Adipocyte (in vitro differentiated cells): ENCODE results near the gene PBX3.
A peak's percentile ranks its signal among the peaks of the same experiment; 100 is the strongest.

ENCODE experiments used
- DNase-seq: peaks from one replicate; pipeline ENCODE4 v3.0.0-alpha.2; 2015; ENCODE audit warnings: low read depth
- H3K27me3 ChIP-seq: replicated peaks from 2 replicates; pipeline ENCODE4 v1.7.0; 2013; ENCODE audit warnings: mild to moderate bottlenecking, low read length, moderate library complexity; ENCODE audit not compliant: control insufficient read depth, insufficient read depth
- H3K36me3 ChIP-seq: 2 replicates; pipeline ENCODE4 v1.7.0; 2013; ENCODE audit warnings: low read length, mild to moderate bottlenecking, moderate library complexity; ENCODE audit not compliant: control insufficient read depth, insufficient read depth, severe bottlenecking
- H3K4me1 ChIP-seq: 2 replicates; pipeline ENCODE4 v1.7.0; 2013; ENCODE audit warnings: mild to moderate bottlenecking, low read length, moderate library complexity; ENCODE audit not compliant: control insufficient read depth, insufficient read depth
- H3K4me3 ChIP-seq: 2 replicates; pipeline ENCODE4 v1.7.0; 2013; ENCODE audit warnings: mild to moderate bottlenecking, low read length, moderate library complexity
- H3K9ac ChIP-seq: 2 replicates; pipeline ENCODE4 v1.7.0; 2013; ENCODE audit warnings: mild to moderate bottlenecking, low read length, moderate library complexity
- H3K9me3 ChIP-seq: 2 replicates; pipeline ENCODE4 v1.7.0; 2013; ENCODE audit warnings: mild to moderate bottlenecking, low read length, moderate library complexity; ENCODE audit not compliant: control insufficient read depth

Gene PBX3

DNA sequence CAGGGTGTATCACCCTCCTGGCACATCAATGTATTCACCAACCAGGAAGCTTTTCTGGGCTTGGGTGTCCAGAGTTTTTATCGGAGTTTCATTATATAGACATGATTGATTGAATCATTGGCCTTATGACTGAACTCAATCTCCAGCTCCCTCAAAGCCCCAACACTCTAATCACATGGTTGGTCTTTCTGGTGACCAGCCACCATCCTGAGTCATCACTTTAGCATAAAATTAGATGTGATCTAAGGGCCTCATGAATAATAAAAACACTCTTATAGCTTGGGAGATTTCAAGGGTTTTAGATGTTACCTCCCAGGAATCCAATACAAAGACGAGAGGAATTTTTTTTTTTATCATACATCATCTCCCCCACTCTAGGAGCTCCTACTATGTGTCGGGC lies 7.7 kb upstream of the PBX3 start:
- no peak overlapping the region for H3K9ac ChIP-seq
- H3K4me1 ChIP-seq, result peaks cover 2% of the 10 kb centered on the region
- DNase-seq, result no peak
- no peak overlapping the region for H3K4me3 ChIP-seq
- no peaks in the 10 kb centered on the region for H3K9me3 ChIP-seq
- no peaks in the 10 kb centered on the region for H3K27me3 ChIP-seq
- no peaks in the 10 kb centered on the region for H3K36me3 ChIP-seq

DNA sequence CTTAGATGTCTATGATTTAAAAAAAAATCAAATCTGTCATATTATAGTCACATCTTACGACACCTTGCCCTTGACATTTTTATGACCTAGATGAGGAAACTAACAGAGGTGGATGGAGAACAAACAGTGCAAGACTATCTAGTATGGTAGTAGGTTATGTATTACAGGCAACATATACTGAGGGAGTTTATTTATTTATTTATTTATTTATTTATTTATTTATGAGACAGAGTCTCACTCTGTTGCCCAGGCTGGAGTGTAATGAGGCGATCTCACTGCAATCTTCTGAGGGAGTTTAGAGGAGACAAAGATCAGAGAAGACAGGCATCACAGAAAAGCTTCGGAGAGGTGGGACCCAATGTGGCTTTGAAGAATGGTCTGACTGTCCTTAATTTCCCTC lies 4.5 kb upstream of the PBX3 start:
- H3K9ac ChIP-seq, result no peak overlapping the region
- H3K4me1 ChIP-seq, result peaks cover 16% of the 10 kb centered on the region
- H3K9me3 ChIP-seq, result no peaks in the 10 kb centered on the region
- H3K27me3 ChIP-seq, result no peaks in the 10 kb centered on the region
- H3K4me3 ChIP-seq, result no peak overlapping the region
- no peak for DNase-seq
- H3K36me3 ChIP-seq, result no peaks in the 10 kb centered on the region

DNA sequence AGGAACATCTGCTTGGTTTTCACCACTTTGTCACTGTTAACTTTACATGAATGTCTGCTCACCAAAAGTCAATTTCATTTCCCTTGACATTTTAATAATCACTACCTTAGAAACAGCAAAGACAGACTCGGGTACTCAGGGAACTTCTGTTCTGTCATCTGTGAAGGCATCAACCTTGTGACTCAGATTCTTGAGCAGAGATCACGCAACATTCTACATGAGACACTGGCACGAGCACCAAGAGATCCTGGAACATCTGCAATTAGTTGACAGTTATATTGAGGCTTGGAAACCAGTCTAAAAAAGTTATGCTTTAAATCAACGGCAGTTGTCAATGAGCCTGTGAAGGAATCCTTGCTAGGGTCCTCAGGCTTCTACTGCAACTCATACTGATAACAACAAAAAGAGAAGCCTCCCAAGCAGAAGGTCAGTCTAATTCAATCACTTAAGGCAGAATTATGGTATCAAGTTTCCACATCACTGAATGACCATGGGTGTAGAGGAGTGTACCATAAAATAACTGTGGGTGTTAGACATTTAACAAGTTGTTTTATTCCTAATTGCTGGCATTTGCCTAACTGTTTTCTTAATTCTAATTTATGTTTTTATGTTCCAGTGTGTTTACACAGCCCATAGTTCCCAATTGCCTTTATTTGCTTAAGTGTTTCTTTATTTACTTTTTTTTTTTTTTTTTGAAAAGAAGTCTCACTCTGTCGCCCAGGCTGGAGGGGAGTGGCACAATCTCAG lies 3.3 kb upstream of the PBX3 start:
- no peak overlapping the region for H3K9ac ChIP-seq
- peaks cover 16% of the 10 kb centered on the region for H3K4me1 ChIP-seq
- DNase-seq, result no peak
- H3K36me3 ChIP-seq, result no peaks in the 10 kb centered on the region
- H3K4me3 ChIP-seq, result no peak overlapping the region
- no peaks in the 10 kb centered on the region for H3K9me3 ChIP-seq
- no peaks in the 10 kb centered on the region for H3K27me3 ChIP-seq

DNA sequence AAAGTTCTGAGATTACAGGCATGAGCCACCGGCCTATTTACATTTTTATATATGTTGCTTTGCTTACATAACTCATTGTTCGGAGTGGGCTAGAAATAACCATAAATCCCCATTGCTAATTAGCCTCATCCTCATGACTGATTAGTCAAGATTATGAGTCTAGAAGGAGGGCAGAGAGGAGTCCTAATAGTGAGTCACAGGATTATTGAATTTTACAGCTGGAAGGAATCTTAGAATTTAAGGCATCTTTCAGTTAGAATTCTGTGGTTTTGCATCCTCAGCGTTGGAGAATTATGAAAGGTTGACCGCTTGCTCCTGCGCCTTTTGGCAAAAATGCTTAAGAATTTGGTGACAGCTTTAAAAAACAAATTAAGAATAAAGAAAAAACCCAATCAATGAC lies 2.6 kb upstream of the PBX3 start:
- Histone ChIP-seq H3K9me3 (no peaks in the 10 kb centered on the region), H3K27me3 (no peaks in the 10 kb centered on the region), H3K36me3 (no peaks in the 10 kb centered on the region), H3K9ac (no peak overlapping the region), H3K4me1 (peaks cover 24% of the 10 kb centered on the region), H3K4me3 (no peak overlapping the region)
- peak; percentile 83 for DNase-seq

DNA sequence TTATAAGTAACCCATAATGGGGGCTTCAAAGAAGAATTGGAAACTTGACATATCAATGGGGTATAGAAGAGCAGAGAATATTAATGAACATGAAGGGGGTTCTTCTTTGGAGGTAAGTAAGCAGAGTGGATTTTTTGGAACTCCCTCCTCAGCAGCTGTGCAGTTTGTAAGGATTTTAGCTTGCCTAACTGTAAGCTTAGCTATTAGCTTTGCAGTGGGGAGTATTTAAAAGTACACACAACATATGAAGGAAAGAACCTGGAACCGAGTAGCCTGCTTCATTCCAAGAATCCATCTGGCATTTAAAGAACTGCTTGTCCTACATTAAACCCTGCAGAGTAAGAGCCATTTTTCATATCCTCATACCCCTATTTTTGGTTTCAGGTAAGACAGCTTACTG lies 2.2 kb upstream of the PBX3 start:
- H3K9me3 ChIP-seq, result no peaks in the 10 kb centered on the region
- no peaks in the 10 kb centered on the region for H3K27me3 ChIP-seq
- H3K9ac ChIP-seq, result no peak overlapping the region
- peak; percentile 41 for DNase-seq
- peaks cover 28% of the 10 kb centered on the region for H3K4me1 ChIP-seq
- peak overlapping the region; percentile 80 for H3K4me3 ChIP-seq
- no peaks in the 10 kb centered on the region for H3K36me3 ChIP-seq

DNA sequence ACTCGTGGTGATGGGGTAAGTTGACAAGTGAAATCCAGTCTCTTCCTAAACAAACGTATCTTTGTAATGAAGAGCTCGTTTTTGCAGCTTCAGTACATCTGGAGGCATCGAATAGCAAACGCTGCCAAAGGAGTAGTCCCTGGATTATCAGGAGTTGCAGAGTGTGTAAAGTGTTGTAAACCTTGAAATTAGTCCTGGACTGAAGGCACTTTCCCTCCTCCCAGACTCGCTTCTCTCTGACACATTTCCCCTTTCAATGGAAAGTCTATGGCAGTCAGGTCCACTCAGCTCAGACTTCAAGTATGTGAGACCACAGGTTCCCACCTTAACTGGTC lies 1.5 kb upstream of the PBX3 start:
- Histone ChIP-seq H3K9me3 (no peaks in the 10 kb centered on the region), H3K4me3 (peak overlapping the region; percentile 80), H3K4me1 (peaks cover 34% of the 10 kb centered on the region), H3K9ac (peak overlapping the region; percentile 59), H3K36me3 (no peaks in the 10 kb centered on the region), H3K27me3 (no peaks in the 10 kb centered on the region)
- no peak for DNase-seq

DNA sequence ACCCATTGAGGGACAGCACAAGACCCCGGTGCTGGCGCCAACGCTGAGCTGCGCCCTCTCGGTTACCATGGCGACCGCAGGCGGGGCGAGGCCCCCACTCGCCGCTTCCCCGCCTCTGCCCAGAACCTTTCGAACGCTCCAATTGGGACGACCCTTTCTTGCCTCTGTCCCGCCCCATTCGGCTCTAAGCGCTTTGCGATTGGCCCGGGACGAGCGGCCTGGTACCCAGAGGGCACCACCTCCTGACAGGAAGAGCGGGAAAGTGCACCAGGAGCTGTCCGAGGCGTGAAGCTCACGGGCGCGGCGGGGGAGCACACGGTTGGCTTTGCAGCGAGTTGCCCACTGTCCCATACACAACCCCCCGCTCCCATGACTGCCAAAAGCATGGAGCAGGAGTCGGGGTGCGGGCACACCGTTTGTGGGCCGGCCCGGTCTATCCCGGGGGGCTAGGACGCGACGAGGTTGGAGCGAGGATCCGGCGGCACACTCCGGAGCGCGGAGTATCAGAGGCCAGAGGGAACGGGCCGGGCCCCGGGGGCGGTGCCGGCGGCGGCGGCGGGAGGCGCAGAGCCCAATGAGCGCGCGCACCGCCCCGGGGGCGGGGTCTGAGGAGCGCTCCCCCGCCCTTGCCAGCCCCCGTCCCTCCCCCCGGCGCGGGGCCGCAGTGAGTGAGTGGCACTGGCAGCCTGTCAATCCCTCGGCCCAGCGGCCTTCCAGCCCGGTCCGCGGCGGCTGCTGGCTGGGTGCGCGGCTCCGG lies 978 bp upstream of the PBX3 start:
- H3K9me3 ChIP-seq, result no peaks in the 10 kb centered on the region
- H3K4me3 ChIP-seq, result peak overlapping the region; percentile 80
- no peaks in the 10 kb centered on the region for H3K27me3 ChIP-seq
- H3K9ac ChIP-seq, result peak overlapping the region; percentile 59
- no peaks in the 10 kb centered on the region for H3K36me3 ChIP-seq
- DNase-seq, result peak; percentile 96
- H3K4me1 ChIP-seq, result peaks cover 36% of the 10 kb centered on the region

DNA sequence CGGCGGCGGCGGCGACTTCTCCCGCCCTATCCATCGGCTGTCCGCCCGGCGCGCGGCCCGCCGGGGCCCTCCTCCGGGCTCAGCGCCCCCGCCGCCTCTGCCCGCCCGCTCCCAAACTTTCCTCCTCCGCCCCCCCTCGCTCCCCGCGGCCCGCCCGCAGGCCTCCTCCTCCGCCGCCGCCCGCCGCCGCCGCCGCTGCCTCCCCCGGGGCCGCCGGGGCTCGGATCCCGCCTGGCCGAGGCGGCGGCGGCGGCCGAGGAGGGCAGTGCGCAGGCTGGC lies 460 bp upstream of the PBX3 start:
- Histone ChIP-seq H3K4me3 (peak overlapping the region; percentile 31), H3K9me3 (no peaks in the 10 kb centered on the region), H3K36me3 (no peaks in the 10 kb centered on the region), H3K27me3 (no peaks in the 10 kb centered on the region), H3K4me1 (peaks cover 36% of the 10 kb centered on the region), H3K9ac (no peak overlapping the region)
- no peak for DNase-seq

DNA sequence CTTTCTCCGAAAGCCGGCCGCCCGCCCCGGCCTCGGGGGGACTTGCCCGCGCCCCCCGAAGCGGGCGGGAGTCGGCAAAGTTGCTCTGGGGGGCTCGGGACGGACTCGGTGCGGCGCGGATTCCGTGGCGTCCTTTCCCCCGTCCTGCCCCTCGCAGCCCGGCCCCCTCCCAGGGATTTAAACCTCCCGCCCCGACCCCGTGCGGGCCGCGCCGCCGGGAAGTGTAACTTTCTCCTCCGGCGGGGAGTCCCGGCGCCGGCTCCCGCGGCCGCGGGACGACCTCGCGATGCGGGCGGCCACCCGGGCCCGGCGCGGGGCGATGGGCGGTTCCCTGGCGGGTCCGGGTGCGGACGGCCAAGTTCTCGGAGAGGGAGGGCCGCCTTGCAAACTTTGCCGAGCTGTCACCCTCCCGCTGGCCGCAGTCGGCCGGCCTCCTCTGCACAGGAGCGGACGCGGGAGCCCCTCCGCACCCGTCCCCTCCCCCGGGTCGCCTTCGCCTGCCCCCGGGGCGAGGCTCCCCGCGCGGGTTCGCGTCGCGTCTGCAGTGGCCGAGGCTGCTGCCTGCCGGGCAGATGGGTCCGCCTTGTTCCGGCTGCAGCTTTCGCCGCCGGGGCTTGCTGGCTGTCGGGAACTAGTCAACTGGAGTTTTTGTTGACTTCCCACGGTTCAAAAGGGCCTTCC lies 732 bp downstream of the PBX3 start:
- DNase-seq, result peak; percentile 64
- Histone ChIP-seq H3K9me3 (no peaks in the 10 kb centered on the region), H3K36me3 (no peaks in the 10 kb centered on the region), H3K4me1 (peaks cover 36% of the 10 kb centered on the region), H3K4me3 (peak overlapping the region; percentile 97), H3K9ac (peak overlapping the region; percentile 91), H3K27me3 (no peaks in the 10 kb centered on the region)

DNA sequence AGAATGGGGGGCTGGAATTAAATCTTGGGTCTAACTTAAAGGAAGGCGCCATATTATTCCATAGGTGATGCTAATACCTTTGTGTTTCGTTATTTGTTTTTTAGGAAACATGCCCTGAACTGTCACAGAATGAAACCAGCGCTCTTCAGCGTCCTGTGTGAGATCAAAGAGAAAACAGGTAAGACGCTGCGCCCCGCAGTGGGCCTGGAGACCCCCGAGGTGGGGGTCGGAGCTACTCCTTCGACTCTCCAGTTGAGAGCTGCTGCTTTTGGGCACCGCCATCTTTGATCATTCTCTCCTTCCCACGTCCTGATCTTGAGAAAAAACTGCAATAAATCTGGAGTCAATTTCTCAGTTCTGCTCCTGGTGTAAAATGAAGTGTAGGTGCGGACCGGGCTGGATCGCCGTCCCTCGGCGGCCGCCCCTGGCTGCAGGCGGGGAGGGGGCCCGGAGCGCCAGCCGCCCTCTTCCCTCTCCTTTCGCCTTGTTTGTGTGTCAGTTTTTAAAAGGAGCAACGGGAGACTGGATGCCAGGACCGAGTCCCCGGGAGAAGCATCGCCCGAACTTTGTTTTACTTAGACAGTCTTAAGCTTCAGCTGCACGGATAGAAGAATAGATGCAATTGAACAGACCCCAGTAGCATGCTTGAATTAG lies 1.4 kb downstream of the PBX3 start:
- Histone ChIP-seq H3K4me1 (peaks cover 36% of the 10 kb centered on the region), H3K9ac (peak overlapping the region; percentile 91), H3K4me3 (peak overlapping the region; percentile 97), H3K9me3 (no peaks in the 10 kb centered on the region), H3K36me3 (no peaks in the 10 kb centered on the region), H3K27me3 (no peaks in the 10 kb centered on the region)
- DNase-seq, result peak; percentile 33

DNA sequence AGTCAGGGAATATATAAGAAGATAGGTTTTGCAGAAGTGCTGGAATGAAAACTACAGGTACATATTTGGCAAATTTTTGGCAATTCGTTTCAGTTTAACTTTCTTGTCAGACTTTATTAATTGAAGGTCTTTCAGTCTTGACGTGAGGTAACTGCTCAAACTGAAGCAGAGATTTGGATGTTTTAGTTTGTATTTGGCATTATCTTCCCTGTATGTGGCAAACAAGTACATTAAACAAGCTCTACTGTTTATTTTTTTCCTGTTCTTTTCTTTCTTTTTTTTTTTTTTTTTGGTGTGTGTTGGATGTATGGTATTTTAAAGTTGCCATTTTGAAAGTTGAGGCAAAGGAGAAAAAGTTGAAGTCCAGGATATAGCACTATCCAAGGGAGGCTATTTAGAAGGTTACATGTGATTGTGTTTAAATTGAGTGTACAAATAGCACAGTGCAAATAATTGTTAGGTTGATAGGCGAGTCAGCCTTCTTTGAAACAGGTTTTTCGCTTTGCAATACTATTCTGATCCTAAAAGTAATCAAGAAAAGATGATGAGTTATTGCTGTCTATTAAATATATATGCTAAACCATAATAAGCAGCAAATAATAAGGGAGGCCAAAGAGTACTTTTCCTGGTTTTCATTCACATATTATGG lies 2.2 kb downstream of the PBX3 start:
- H3K36me3 ChIP-seq, result no peaks in the 10 kb centered on the region
- peaks cover 35% of the 10 kb centered on the region for H3K4me1 ChIP-seq
- H3K9ac ChIP-seq, result peak overlapping the region; percentile 91
- H3K27me3 ChIP-seq, result no peaks in the 10 kb centered on the region
- H3K4me3 ChIP-seq, result peak overlapping the region; percentile 97
- peak; percentile 15 for DNase-seq
- no peaks in the 10 kb centered on the region for H3K9me3 ChIP-seq
